ENCODE results near the gene UBE2Q2.
"Not testable (repeated sequence)": the region's sequence is repeated elsewhere in the genome, so short reads cannot be mapped to it uniquely, and the experiment has no call there.

UBE2Q2 gene

DNA sequence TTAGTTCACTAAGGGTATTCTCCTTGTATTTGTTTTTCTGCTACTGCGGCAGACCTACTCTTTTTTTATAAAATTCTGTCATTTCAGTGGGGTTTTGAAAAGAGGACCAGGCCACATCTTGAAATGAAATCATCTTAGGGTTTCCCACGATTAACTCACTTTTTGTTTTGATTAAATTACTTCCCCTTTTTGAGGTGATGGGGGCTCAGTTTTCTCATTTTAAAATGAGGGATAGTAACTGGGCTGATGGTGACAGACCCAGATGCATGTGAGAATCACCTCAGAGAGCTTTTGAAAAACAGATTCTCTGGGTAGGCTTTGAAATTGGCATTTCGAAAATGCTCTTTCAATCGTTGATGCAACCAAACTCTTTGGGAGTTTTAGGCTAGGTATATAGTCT, 24.2 kb downstream of the UBE2Q2 start:
- DNase-seq, result peak; percentile 51

- no peak for DNase-seq
Measured at GRCh38 chr15:75868019-75868418, 24.8 kb downstream of the UBE2Q2 start.

- DNase-seq, result no peak
Measured at GRCh38 chr15:75869446-75869845, 26.2 kb downstream of the UBE2Q2 start.

DNA sequence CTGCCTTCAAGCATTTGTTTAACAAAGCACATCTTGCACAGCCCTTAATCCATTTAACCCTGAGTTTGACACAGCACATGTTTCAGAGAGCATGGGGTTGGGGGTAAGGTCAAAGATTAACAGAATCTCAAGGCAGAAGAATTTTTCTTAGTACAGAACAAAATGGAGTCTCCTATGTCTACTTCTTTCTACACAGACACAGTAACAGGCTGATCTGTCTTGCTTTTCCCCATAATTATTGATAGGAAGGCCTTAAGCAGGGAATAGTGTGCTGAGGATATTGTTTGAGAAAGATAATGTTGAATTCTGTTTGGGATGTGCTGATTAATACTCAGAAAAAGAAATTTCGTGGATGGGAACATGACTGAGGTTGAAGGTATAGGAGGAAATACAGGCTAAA, 28.3 kb downstream of the UBE2Q2 start:
- DNase-seq, result not testable (repeated sequence)

GRCh38 chr15:75872403-75872990, 29.2 kb downstream of the UBE2Q2 start:
- DNase-seq, result no peak

GRCh38 chr15:75884041-75884440, 40.8 kb downstream of the UBE2Q2 start:
- DNase-seq, result no peak

DNA sequence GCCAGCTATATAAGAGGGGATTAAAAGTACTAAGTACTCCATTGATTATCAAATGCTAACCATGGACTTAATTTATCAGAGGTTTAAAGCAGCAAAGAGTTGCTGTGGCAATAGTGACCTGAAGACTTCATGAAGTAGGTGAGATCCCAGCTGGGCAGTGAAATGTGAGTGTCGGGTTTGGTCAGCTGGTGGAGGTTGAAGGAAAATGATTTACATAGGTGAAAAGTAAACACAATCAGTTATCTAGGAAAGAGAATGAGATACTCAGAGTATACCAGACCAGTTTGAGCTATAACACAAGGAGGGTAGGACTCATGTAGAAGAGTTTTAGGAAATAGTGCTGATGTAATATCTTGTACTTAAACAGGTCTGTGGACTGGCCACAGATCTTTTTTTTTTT, 43.9 kb downstream of the UBE2Q2 start:
- DNase-seq, result no peak

GRCh38 chr15:75891895-75892294, 48.6 kb downstream of the UBE2Q2 start:
- DNase-seq, result peak; percentile 53

DNA sequence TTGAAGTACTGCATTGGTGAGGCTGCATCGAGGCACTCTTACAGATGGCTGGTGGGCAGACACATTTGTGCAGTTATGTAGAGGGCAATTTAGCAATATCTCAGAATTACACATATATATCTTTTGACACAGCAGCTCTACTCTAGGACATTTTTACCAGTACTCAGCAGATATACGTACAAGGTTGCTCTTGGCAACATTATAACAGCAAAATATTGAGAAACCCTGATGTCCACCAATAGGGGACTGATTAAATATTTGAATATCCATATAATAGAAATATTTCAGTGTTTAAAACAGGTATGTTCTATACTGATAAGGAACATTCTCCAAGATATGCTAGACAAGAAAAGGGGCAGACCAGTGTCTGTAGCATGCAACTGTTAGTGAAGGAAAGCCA, 52.5 kb downstream of the UBE2Q2 start:
- DNase-seq, result no peak

GRCh38 chr15:75900577-75900976, 57.3 kb downstream of the UBE2Q2 start:
- DNase-seq, result no peak

GRCh38 chr15:75902129-75902557, 58.9 kb downstream of the UBE2Q2 start:
- DNase-seq, result no peak

DNA sequence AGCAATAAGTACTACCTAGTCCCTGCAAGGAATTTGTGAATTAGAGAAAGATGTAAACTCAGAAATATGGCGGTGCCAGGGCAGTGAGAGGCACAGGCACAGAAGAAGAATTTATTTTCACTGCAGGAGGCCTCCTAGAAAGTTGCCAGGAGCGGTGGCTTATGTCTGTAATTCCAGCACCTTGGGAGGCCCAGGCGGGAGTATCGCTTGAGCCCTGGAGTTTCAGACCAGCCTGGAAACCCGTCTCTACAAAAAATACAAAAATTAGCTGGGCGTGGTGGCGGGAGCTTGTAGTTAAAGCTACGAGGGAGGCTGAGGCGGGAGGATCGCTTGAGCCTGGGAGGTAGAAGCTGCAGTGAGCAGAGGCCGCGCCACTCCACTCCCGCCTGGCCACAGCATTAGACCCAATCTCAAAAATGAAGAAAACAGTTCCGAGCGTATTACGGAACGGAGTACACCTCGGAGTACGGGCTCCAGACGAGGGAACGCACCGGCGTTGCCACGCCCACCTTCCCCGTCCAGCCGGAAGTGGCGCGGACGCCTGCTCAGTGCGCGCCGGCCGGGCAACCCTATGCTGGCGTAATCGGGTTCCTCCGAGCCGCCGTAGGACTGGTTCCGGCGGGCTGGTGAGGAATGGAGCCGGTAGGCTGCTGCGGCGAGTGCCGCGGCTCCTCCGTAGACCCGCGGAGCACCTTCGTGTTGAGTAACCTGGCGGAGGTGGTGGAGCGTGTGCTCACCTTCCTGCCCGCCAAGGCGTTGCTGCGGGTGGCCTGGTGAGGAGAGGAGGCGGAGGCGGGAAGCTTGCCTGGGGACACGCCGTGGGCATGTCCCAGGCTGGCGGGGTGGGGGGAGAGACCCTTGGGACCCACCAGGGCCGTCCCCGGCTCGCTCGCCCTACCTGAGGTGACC, 60.3 kb downstream of the UBE2Q2 start, which contains the start of gene FBXO22:
TSS of gene FBXO22 (plus strand) at position 548 of the 909 bp plus-strand sequence. CDS start at position 634, 86 bp downstream.
- DNase-seq, result peak; percentile 95

GRCh38 chr15:75905231-75905630, 62.0 kb downstream of the UBE2Q2 start:
- DNase-seq, result no peak

DNA sequence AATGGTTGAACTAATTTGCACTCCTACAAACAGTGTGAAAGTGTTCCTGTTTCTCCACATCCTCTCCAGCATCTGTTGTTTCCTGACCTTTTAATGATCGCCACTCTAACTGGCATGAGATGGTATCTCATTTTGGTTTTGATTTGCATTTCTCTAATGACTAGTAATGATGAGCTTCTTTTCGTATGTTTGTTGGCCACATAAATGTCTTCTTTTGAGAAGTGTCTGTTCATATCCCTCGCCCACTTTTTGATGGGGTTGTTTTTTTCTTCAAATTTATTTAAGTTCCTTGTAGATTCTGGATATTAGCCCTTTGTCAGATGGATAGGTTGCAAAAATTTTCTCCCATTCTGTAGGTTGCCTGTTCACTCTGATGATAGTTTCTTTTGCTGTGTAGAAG, 67.1 kb downstream of the UBE2Q2 start:
- not testable (repeated sequence) for DNase-seq

DNA sequence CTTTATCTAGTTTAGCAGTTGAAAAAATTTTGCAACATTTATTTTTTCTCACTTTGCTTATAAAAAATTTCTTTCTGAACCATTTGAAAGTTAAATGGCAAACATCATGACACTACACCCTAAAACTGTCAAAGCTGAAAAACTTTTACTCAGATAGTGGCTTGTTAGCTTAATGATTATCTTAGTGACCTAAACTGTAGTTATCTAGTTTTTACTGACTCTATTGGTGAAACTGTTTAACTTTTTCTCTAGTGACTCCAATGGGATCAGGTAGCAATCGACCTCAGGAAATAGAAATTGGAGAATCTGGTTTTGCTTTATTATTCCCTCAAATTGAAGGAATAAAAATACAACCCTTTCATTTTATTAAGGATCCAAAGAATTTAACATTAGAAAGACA, 73.7 kb downstream of the UBE2Q2 start:
- no peak for DNase-seq

- DNase-seq, result no peak
Measured at GRCh38 chr15:75918135-75918534, 74.9 kb downstream of the UBE2Q2 start.

- no peak for DNase-seq
Measured at GRCh38 chr15:75920079-75920478, 76.8 kb downstream of the UBE2Q2 start.

GRCh38 chr15:75921732-75922703, 78.8 kb downstream of the UBE2Q2 start:
- peak; percentile 44 for DNase-seq

- DNase-seq, result no peak
Measured at GRCh38 chr15:75923756-75924155, 80.5 kb downstream of the UBE2Q2 start.

GRCh38 chr15:75924576-75924975, 81.3 kb downstream of the UBE2Q2 start:
- DNase-seq, result no peak

GRCh38 chr15:75925440-75925839, 82.2 kb downstream of the UBE2Q2 start:
- DNase-seq, result no peak

DNA sequence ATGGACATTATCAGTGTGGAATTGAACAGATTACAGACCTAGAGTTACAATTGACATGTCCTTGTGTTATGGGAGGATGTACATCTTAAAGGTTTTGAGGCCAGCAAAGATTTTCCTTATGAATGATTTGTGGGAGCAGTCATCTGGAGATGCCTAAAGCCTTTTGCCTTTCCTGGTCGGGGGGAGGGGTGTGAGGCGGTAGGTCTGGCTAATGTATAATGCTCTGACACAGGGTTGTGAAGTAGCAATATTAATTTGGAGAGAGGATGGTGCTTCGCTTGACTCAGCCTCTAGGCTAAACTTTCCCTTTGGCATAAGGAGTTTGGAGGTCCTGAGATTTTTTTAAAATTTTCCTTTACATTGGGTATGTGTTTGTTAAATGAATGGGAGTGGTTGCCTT, 83.7 kb downstream of the UBE2Q2 start:
- DNase-seq, result no peak

GRCh38 chr15:75927601-75928000, 84.4 kb downstream of the UBE2Q2 start:
- DNase-seq, result no peak

Data from suppressor macrophage treated with lipopolysaccharide for 4 hours (primary cell).